A673 (cell line): ENCODE results near the gene TUSC7.

Experiments used
- EZH2 ChIP-seq: fragments of 200-600 bp; sonication (generic); IDR thresholded peaks from 2 replicates; pipeline ENCODE4 v1.6.1; 2017; ENCODE audit warnings: borderline replicate concordance, low read depth, mild to moderate bottlenecking, mixed read lengths, antibody characterized with exemption, low read length; ENCODE audit not compliant: poor library complexity, severe bottlenecking
- TF ChIP-seq, protein P1 (sequence below): fragments of 300-800, 200-600 bp; sonication (generic); conservative IDR thresholded peaks from 2 replicates; pipeline ENCODE4 v1.5.1; 2017; ENCODE audit warnings: low read depth, mild to moderate bottlenecking, antibody characterized with exemption, low read length, moderate library complexity, mixed read lengths

DNA sequence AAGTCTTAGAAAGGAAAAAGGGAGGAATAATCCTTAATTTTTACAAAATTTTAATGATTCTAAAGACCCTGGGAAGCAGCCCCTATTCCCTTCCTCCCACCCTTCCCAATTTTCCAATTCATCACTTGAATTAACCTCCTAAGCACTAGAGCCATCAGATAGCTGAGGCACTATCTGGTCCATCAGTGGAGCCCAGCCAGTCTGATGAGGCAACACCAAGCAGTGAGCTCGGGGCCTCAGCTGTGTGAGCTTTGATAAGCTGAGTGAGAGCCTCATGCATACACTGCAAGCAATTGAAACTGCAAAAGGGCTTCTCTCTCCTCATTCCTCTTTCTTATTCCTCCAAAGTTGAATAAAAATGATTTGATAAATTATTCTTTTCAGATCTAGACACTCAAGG is 31.9 kb downstream of the TUSC7 start:
- TF ChIP-seq, protein P1, sequence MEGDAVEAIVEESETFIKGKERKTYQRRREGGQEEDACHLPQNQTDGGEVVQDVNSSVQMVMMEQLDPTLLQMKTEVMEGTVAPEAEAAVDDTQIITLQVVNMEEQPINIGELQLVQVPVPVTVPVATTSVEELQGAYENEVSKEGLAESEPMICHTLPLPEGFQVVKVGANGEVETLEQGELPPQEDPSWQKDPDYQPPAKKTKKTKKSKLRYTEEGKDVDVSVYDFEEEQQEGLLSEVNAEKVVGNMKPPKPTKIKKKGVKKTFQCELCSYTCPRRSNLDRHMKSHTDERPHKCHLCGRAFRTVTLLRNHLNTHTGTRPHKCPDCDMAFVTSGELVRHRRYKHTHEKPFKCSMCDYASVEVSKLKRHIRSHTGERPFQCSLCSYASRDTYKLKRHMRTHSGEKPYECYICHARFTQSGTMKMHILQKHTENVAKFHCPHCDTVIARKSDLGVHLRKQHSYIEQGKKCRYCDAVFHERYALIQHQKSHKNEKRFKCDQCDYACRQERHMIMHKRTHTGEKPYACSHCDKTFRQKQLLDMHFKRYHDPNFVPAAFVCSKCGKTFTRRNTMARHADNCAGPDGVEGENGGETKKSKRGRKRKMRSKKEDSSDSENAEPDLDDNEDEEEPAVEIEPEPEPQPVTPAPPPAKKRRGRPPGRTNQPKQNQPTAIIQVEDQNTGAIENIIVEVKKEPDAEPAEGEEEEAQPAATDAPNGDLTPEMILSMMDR = no peak
- TF ChIP-seq EZH2 = no peak
